ENCODE measurements around the gene UPB1. TPM values are rescaled to one million over a fixed set of nuclear protein-coding genes. Genes with fewer than 3 reads are reported as not detected.
"Not testable (repeated sequence)": the region's sequence is repeated elsewhere in the genome, so short reads cannot be mapped to it uniquely, and the experiment has no call there.

The UPB1 gene
- total RNA-seq, 1 donor from 2014 or later: not detected

DNA sequence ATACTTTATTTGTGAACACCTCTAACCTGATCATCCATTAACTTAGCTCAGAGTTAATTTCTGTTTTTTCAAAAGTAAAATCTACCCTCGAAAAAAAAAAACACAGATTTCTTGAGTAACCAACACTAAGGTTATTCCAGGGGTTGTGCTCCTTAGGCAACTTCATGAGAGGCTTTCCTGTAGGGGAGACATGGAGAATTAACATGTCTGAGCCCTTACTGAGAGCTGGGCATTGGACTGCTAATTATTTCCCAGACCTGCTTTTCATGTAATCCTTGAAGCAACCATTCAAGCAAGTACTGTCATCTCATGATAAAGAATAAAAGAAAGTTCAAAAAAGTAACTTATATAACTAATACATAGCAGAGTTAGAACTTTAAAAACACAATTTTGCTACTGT is 13.5 kb upstream of the UPB1 start:
- DNase-seq (ENCODE audit: low read depth): peak; percentile 72

DNA sequence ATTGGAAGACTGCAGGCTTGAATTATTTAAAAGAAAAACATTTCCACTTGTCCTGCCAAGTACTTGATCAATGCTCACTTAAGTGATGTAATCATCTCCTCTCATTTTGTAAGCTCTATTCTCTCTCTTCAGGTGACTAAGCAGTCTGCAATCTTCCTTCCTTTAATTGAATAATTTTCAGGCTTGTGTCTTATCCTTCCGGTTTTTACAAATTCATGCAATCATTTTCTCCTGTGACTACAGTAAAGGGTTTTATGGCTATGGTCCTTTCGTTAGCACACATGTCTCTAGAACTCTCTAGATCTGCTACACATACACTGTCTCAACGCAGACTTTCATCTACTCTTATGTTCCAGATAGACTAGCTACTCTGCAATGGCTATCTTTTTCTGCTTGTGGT is 12.6 kb upstream of the UPB1 start:
- peak; percentile 90 for DNase-seq (ENCODE audit: low read depth)

DNA sequence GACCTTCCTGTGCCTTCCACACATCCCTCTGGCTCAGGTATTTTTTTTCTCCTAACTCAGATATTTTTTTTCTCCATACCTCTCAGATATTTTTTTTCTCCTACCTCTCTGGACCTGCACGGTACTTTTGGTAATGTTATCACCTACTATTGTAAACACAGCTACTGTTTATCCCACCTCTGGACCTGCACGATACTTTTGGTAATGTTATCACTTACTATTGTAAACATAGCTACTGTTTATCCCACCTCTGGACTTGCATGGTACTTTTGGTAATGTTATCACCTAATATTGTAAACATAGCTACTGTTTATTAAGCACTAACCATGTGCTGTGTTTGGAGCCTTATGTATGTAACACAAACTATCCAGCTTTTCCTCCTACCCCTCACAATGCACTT is 12.1 kb upstream of the UPB1 start:
- no peak for DNase-seq (ENCODE audit: low read depth)

DNA sequence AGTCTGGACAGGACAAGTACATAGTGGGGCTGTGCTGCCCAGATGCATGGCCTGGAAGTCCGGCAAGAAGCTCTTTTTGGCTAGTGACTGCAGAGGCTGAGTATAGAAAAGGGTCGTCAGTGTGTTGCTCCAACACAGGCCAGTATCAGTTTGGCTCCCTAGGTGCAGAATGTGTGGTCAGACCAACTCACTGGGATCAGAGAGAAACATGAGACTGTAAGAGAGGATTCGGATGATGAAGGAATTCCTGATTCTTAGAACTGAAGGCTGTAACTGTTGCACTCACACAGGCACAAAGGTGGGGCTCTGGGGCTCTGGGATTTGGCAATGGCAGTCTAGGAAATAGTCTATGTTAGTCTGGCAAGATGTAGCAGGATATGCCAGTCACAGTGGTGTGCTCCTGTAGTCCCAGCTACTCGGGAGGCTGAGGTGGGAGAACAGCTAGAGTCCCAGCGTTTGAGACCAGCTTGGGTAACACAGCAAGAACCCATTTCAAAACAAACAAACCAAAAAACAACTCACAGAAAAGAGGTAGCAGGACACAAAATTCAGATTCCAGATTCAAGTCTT is 11.1 kb upstream of the UPB1 start:
- no peak for DNase-seq (ENCODE audit: low read depth)

DNA sequence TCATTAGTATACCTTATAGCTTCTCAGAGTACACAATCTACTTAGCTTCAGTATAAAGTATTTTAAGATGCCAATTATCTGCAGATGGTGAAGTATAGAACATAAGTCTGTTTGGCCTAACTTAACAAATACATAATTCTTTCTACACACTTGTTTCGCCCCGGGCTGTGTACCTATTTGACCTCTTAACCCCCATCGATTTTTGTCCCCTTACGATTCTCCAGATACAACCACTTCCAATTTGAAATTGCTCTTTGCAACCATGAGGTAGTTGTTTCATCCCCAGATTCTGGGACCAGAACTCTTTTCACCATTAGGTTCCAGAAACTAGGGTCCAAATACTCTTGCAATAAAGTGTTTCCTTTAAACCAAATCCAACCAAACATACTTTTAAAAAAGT is 10.0 kb upstream of the UPB1 start:
- DNase-seq (ENCODE audit: low read depth): no peak

DNA sequence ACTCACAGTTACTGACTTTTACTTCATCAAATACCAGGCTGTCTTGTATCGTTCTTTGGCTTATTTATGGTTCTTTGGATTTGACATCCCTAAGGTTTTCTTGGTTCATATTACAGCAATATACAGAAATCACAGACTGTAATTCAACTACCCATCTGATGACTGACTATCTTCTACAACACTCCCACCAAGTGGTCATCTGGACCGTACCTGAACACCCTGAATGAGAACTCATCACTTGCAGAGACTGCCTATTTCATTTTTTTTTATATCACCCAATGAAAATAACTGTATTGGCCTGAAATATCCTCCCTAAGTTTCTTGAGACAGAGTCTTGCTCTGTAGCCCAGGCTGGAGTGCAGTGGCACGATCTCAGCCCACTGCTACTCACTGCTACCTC is 9.5 kb upstream of the UPB1 start:
- DNase-seq (ENCODE audit: low read depth): no peak

DNA sequence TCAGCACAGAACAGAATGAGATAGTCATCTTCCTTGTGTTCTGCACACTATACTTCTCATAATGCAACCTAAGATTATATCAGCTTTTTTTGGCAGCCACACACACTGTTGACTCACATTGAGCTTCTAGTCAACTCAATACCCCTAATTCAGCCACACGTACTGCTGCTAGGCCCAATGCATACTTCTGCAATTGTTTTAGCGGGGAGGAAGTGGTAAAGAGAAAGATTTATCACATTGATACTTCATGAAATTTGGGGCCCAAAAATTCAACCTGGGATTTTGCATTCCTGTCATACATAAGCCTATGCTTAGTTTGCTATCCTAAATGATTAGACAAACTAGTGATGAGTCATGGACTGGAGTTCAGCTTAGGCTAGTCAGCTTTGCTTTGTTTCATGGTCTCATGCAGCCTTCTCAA is 8.6 kb upstream of the UPB1 start:
- DNase-seq (ENCODE audit: low read depth): peak; percentile 72

DNA sequence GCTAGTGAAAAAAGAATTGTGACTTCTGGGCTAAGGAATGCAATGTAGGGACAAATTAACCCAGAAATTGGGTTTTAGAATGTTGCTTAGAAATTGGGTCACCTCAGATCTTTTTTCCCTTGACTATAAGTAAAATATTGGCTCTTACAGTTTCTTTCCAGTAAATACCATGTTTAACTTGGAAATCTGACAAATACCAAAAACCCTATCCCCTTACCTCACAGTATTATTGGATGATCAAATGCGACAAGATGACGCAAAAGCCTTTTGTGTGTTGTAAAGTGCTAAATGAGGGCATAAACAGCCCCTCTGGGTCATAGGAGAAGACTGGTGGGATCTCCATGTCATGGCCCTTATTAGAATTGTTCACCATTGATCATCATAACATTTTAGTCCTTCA is 6.1 kb upstream of the UPB1 start:
- DNase-seq (ENCODE audit: low read depth): no peak

DNA sequence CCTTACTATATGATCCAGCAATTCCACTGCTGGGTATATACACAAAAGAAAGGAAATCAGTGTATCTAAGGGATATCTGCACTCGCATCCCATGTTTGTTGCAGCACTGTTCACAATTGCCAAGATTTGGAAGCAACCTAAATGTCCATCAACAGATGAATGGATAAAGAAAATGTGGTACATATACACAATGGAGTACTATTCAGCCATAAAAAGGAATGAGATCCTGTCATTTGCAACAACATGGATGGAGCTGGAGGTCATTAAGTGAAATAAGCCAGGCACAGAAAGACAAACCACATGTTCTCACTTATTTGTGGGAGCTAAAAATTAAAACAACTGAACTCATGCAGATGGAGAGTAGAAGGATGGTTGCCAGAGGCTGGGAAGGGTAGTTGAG is 5.7 kb upstream of the UPB1 start:
- not testable (repeated sequence) for DNase-seq (ENCODE audit: low read depth)

DNA sequence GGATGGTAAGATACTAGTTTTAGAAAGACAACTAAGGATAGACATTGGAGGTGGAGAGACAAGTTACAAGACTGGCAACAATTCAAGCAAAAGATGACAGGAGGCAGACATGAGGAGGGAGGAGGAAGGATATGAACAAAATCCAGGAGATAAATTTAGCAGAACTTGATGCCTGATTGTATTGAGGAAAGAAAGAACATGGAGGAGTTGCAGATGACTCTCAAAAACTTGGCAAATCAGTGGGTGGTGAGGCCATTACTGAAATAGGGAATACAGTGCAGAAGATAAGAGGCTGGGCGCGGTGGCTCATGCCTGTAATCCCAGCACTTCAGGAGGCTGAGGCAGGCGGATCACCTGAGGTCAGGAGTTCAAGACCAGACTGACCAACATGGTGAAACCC is 2.7 kb upstream of the UPB1 start:
- DNase-seq (ENCODE audit: low read depth): no peak

DNA sequence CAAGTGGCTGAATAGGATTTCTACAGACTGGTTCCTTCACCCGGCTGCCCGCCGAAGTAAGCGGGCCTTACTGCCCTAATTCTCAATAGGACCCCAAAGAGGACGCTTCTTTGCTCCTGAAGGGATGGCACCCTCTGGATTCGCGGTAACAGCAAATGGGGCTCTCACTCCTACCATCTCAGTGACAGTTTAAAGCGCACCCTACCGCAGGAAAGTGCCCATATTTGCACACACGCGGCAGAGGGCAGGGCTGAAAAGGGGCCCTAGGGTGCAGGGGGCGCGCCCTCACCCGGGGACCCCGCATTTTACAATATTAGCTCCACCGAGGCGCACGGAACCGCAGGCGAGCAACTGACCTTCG is 985 bp upstream of the UPB1 start:
- DNase-seq (ENCODE audit: low read depth): no peak

DNA sequence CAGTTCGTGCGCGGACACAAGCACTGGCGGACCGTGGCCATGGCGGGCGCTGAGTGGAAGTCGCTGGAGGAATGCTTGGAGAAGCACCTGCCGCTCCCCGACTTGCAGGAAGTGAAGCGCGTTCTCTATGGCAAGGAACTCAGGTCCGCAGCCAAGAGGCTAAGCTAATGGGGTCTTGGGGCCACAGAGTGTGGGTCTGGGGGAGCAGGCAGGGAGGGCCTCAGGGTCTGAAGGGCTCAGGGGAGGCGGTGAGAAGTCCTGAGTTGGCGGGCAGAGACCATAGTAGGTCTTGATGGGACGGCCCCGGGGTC is 188 bp downstream of the UPB1 start:
- DNase-seq (ENCODE audit: low read depth): no peak

DNA sequence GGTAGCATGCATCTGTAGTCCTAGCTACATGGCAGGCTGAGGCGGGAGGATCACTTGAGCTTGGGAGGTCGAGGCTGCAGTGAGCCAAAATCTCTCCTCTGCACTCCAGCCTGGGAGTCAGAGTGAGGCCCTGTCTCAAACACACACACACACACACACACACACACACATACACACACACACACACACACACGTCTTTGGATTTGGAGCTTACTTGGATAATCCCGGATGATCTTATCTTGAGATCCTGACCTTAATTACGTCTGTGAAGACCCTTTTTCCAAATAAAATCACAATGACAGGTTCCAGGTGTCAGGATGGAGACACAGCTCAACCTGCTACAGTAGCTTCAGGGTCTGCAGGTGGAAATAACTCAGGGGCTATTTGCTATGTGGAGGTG is 1.1 kb downstream of the UPB1 start:
- DNase-seq (ENCODE audit: low read depth): no peak

DNA sequence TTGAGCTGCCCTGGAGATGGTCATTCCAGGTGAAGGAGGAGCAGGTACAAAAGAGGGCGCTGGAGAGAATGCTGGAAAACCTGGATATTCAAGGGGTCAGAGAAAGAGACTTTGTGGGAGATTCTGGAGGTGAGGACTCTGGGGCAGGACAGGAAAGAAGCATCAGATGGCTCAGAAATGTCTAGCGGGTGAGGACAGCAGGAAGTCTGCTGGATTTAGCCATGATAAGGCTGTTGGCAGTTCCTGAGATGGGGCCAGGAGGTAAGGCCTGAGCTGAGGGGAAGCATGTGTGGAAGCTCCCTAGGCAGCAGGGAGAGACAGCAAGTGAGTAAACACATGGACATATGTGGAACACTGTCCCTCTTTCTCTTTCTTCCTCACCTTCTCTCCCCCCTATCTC is 1.5 kb downstream of the UPB1 start:
- no peak for DNase-seq (ENCODE audit: low read depth)

DNA sequence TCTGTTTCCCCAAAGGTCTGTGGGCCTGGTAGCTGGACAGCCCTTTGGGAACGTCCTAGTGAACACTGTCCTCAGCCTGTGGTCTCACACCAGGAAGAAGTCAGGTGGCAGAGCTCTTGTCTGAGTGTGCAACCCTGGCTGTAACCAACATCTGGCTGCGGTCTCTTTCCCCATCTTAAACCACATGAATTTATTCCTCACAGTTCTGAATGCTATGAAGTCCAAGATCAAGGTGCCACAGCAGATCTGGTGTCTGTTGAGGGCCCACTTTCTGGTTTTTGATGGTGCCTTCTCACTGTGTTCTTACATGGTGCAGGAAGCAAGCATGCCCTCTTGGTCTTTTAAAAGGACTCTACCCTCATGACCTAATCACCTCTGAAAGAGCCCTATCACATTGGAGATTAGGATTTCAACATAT is 2.7 kb downstream of the UPB1 start:
- DNase-seq (ENCODE audit: low read depth): no peak

DNA sequence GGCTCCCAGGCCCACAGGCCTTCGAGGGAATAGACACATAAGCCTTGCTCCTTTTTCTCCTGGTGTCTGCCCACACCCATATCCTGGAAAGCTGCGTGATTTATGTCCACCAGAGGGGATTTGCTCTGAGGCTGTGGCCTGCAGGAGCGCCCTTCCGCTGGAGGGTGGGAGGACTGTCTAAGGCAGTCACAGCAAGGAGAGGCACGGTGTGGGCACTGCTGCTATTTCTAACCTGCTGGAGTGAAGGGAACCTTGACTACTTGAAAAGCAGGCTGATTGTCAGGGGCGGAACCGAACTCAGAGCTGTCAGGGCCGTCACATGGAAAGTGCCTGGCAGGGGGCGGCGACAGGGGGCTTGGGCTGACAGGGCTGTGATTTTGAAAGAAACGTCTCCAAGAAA is 3.7 kb downstream of the UPB1 start:
- DNase-seq (ENCODE audit: low read depth): no peak

DNA sequence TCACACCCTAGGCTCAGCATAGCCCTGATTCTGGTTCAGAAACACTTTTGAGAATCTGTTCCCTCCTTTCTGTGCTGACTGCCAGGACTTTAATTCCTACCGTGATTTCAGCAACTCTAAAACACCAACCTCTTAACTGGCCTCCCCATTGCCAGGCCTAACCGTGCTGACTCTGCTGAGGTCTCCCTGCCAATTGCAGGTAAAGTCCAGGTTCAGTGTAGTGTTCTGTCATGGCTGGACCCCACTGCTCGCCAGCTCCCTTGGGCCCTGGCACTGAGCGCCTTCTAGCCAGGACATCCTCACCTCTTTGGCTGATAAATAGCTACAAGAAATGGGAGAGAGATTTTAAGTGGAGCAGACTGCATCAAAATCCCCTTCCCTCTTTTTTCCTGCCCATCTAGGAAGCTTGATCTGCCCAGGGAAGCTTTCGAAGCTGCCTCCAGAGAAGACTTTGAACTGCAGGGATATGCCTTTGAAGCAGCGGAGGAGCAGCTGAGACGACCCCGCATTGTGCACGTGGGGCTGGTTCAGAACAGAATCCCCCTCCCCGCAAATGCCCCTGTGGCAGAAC is 4.7 kb downstream of the UPB1 start:
- DNase-seq (ENCODE audit: low read depth): no peak

DNA sequence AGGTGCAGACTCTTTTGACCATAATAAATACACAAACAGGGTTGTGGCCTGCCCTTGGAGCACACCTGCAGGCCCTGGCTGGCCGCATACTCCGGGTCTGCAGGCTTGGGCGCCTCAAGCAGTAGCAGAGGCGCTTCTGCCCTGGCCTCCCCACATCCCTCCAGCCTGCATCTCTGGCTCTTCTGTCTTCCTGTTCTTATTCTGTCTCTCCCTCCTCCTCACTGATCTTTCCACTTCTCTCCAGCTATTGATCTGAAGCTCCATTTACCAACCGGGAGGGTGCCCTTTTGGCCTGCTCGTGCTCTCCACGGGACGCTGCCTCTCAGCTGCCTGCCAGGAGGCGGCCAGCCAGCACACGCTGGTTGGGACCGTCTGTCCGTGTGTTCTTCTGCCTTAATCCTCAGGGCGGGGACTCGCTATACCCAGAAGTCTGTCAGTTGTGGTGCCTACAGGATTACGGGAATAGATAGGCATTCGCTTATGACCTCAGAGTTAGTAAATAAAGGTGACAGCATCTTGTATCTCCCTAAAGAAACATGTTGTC is 5.2 kb downstream of the UPB1 start:
- DNase-seq (ENCODE audit: low read depth): no peak

DNA sequence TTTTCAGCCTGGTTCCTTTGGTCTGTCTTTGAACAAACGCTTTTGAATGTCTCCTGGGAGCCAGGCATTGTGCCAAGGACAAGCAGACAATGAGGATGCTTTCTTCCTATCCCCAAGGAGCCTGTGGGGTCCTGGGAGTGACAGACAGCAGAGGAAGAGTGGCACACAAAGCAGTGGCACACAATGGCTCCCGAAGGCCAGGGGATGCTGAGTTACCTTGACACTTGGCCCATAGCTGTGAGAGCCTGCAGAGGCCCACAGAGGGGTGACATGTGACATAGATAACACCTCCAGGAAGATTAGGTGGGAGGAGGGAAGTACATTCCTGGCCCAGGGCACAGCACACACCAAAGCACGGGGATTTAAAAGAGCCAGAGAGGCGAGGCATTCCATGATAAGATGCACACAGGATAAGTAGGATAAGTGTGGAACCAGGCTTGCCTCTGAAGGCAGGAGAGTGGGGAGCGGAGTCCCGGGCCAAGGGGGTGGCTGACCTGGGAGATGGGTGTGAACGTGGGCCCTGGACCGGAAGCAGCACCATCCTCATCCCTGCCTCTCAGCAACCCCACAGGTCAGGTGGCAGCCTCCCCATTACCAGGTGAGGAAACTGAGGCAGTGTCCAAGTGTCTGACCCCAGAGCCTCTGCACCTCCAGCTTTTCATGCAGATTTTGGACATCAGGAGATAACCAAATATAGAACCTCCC is 6.3 kb downstream of the UPB1 start:
- DNase-seq (ENCODE audit: low read depth): no peak

DNA sequence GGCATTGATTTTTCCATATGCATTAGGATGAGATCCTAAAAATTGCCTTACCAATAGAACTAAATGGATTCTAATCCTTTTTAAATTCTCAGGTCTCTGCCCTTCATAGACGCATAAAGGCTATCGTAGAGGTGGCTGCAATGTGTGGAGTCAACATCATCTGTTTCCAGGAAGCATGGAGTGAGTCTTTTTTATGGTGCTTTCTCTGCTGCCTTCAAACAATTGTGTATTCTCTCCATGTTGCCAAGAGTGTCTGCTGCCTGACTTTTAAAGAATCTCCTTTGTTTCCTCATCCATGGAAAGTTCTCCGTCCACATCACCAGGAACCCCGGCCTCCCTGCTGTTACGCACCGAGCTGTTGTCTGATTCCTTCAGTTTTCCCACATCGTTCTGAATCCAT is 6.9 kb downstream of the UPB1 start:
- no peak for DNase-seq (ENCODE audit: low read depth)

DNA sequence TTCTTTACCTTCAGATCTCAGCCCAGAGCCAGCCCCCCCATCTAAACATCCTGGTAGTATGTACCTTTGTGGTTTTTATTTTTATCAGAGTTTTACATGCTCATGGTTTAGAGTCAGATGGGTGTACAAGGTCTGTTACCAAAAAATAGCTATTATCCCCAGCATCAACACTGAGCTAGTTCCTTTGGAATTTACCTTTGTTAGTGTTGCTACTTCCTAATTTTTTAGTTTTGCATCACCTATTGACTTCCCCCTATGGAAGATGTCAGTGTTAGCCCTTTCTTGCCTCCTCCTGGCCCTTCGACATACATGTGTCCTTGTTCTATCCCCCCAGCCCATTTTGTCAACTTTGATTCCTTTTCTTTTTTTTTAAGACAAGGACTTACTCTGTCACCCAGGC is 7.4 kb downstream of the UPB1 start:
- DNase-seq (ENCODE audit: low read depth): no peak

DNA sequence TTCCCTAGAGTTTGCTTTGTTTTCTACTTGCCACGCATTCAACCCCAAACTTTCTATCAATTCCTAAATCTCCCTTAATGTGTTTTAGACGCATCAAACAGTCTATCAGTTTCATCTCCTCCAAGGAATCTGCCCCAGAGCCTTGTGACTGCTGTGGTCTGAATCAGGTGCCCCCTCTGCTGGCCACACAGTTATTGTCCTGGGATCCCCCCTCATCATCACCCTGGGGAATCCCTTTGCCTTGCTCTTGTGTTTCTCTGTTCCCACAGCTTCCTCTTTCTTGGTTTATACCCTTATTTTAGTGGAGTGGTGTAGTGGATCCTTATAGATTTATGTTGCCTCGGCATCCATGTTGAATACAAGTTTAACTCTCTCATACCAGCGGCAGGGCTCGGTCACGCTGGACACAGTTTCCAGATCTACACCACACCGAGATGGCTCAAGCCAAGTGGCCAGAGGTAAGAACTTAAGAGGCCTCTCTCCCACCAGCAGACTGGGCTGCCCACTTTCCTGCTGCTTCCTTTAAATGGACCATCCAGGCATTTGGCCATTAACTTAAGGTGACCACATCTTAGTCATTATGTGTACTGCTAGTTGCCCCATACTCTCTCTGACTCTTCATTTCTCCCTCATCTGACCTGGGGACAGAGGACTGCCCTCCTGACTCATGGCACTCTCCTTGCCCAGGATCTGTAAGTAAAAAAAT is 8.2 kb downstream of the UPB1 start:
- peak; percentile 79 for DNase-seq (ENCODE audit: low read depth)

DNA sequence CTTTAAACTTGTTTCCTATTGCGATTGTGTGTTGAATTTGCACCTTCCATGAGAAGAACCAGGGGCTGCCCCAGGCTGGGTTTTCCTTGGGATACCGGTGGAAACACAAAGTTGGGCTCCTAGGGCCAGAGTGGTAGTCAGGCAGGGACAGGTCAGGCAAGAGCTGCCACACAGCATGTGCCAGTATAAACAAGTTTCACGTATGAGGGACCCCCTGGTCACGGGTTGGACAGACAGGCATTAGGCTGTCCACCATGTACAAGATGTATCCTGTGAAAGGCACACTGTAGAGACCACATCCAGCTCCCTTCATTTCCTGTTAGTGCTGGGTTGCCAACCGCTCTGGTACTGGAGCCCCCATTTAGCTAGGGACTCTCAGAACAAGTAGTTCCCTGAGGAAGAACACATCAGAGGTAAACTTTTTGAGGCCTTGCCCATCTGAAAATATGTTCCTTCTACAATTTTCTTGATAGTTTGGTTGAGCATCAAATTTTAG is 8.8 kb downstream of the UPB1 start:
- no peak for DNase-seq (ENCODE audit: low read depth)
